Activated CD8-positive, alpha-beta memory T cell treated with anti-CD3 and anti-CD28 coated beads, Interleukin-2, amount 10 ng/mL, durations not matched to agents 7 days and 5 days (primary cell): Measurements from ENCODE around the gene EFEMP2. TPM values are rescaled to one million over a fixed set of nuclear protein-coding genes. Genes with fewer than 3 reads are reported as not detected.

Source experiments
- ATAC-seq: fragments of 150-1000 bp; cut with Tn5 transposase; one replicate; pipeline ENCODE4 v1.10.0; 2021; ENCODE audit warnings: moderate library complexity
- CTCF ChIA-PET: fragments of 350-600 bp; sonication (Branson Sonifier 250); formaldehyde crosslinking; loops from one replicate; lab custom pipeline; 2021; ENCODE audit warnings: antibody characterized with exemption; lab: Charles Lee
- DNase-seq: peaks from one replicate; pipeline ENCODE4 v3.0.0-alpha.2; 2020
- H3K27ac Mint-ChIP-seq: one replicate; pipeline ENCODE4 v1.8.0; 2021; ENCODE audit warnings: mild to moderate bottlenecking, mixed read lengths
- H3K27me3 Mint-ChIP-seq: one replicate; pipeline ENCODE4 v1.8.0; 2021; ENCODE audit warnings: mixed read lengths
- H3K36me3 Mint-ChIP-seq: one replicate; pipeline ENCODE4 v1.8.0; 2021; ENCODE audit warnings: mild to moderate bottlenecking, mixed read lengths
- H3K4me1 Mint-ChIP-seq: one replicate; pipeline ENCODE4 v1.8.0; 2021; ENCODE audit warnings: mixed read lengths
- H3K4me3 Mint-ChIP-seq: one replicate; pipeline ENCODE4 v1.8.0; 2021; ENCODE audit warnings: mild to moderate bottlenecking, moderate library complexity, mixed read lengths
- H3K9me3 Mint-ChIP-seq: one replicate; pipeline ENCODE4 v1.8.0; 2022; ENCODE audit warnings: low read depth, mixed read lengths
- total RNA-seq, 2 experiments: library from RNA; stranded (reverse); gene quantifications; one replicate each; pipeline ENCODE4 v1.2.3, GENCODE V29; 2021

Gene EFEMP2
- total RNA-seq, 2 experiments from 2014 or later, result 7.1 to 13.4 TPM

DNA sequence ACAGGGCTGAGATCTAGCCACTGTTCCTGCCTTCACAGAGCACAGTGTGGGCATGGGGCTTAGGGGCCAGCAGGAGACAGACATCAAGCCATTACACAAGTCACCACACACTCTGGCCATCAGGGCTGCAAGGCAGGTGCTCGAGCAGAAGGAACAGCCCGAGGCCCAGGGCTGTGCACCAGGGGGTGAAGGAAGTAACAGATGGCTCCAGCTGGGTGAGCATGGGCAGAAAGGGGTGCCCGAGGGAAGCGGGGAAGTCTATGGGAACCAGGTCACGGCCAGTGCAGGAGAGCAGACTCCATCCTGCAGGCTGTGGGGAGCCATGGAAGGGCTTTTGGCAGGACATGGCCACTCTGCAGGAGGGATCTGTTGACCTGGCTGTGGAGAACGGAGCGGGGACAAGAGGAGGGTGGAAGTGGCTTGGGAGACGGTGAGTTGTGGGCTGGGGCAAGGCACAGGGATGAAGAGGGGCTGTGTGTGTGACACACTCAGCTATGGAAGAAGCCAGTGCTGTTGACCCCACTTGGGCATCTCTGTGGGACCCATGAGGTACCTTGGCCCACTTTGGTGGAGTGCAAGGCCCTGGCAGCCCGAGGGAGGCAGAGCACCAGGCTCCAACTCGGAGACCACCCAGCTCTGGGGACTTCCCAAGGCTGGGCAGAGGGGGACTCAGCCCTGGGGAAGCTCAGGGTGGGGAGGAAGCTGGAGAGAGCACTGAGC lies 42.7 kb upstream of the EFEMP2 start:
- Mint-ChIP-seq H3K9me3 (no peaks in the 10 kb centered on the region), H3K27ac (no peak overlapping the region), H3K27me3 (no peaks in the 10 kb centered on the region), H3K4me3 (no peak overlapping the region), H3K4me1 (peaks cover 26% of the 10 kb centered on the region), H3K36me3 (peaks cover 11% of the 10 kb centered on the region)
- CTCF ChIA-PET, result interaction anchor here (0.9 kb wide), 1 partner anchor 25 kb away, joined by 3 read pairs; the partner anchor contains the start of gene CCDC85B
- ATAC-seq (no peak), DNase-seq (no peak)

DNA sequence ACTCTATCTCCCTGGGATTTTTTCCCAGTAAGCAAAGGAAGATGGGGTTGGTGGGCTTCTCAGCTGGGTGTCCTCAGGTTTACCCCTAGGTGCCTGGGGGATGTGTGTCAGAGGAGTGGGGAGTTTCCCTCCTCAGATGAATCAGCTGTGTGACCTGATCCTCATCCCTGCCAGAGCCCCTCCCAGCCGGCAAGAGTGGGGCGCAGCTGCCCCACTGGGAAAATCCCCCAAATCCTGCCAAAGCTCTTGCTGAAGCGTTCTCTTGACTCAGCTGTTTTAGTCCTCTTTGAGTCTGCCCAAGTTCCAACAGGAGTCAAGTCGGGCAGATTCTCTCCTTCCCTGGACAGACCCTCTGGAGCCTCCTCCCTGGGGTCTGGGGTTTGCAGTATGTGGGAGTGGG lies 40.2 kb upstream of the EFEMP2 start:
- ATAC-seq, result no peak

DNA sequence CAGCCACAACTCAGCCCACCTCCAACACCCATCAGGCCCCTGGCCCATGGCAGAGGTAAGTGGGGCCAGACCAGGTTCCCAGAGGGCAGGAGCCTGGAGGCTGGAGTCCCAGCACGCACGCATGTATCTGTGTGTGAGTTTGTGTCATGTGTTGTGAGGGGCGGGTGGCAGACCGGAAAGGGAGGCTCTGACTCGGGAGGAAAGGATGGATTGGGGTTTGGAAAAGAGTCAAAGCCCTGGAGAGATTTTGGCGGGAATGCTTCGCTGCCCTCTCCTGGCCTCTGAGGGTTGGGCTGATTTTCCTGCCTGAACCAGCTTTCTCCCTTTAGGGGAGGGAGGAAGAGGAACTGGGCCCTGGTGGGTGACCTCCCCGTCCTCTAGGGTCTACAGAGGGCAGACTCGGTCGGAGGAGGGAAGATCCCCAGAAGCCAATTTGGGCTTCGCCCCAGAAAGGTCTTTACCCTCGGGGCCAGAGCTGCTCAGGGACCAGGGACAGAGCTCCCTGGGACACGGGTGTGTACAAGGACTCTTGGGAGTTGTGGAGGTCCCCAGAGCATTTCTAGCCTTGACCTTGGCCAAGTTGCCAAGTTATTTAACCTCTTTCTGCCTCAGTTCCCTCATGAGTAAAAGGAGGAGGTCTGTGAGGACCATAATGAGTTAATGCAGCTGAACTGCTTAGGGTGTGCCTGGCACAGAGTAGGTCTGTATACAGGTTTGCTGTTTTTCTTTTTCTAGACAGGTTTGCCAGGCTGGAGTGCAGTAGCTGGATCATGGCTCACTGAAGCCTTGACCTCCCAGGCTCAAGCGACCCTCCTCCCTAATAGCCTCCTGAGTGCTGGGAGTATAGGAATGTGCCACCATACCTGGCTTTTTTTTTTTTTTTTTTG lies 39.3 kb upstream of the EFEMP2 start:
- no peak overlapping the region for H3K27ac Mint-ChIP-seq
- H3K27me3 Mint-ChIP-seq, result peaks cover 2% of the 10 kb centered on the region
- H3K9me3 Mint-ChIP-seq, result no peaks in the 10 kb centered on the region
- CTCF ChIA-PET, result interaction anchor here (1.2 to 2.3 kb wide), 6 partner anchors 16 to 52 kb away, joined by 4 to 14 read pairs (median 4); partner anchors contain the start of genes CCDC85B and FIBP
- DNase-seq (no peak), ATAC-seq (no peak)
- H3K4me3 Mint-ChIP-seq, result no peak overlapping the region
- peaks cover 26% of the 10 kb centered on the region for H3K4me1 Mint-ChIP-seq
- H3K36me3 Mint-ChIP-seq, result peaks cover 5% of the 10 kb centered on the region

More for the DNA sequence above, 40.2 kb upstream of the EFEMP2 start:
- H3K27me3 Mint-ChIP-seq, result no peaks in the 10 kb centered on the region
- no peak overlapping the region for H3K27ac Mint-ChIP-seq
- H3K4me3 Mint-ChIP-seq, result no peak overlapping the region
- no peak for DNase-seq
- H3K9me3 Mint-ChIP-seq, result no peaks in the 10 kb centered on the region
- H3K4me1 Mint-ChIP-seq, result peaks cover 31% of the 10 kb centered on the region
- H3K36me3 Mint-ChIP-seq, result peaks cover 9% of the 10 kb centered on the region
- CTCF ChIA-PET, result interaction anchor here (1.2 to 2.1 kb wide), 3 partner anchors 15 to 28 kb away, joined by 4 to 14 read pairs (median 6); partner anchors contain the start of gene CCDC85B

DNA sequence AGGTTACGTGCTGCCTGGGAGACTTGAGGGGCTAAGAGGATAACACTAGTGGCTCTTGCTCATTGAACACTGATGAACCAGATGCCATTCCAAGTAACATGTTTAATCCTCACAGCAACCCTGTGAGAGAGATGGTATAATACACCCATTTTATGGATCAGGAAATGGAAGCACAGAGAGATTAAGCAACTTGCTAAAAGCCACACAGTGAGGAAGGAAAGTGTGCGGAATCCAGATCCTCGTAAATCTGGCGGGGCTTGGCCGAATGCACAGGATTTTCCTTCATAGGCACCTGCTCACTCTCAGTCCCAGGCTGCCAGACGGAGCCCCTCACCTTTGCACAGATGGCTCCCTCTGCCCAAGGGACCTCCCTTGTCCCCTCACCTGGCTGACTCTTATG lies 35.3 kb upstream of the EFEMP2 start:
- H3K9me3 Mint-ChIP-seq, result no peaks in the 10 kb centered on the region
- peaks cover 7% of the 10 kb centered on the region for H3K27me3 Mint-ChIP-seq
- CTCF ChIA-PET, result interaction anchor here (2.7 to 6.7 kb wide), 4 partner anchors 9 to 23 kb away, joined by 8 to 34 read pairs (median 18); partner anchors contain the start of genes CCDC85B and FIBP
- no peak for ATAC-seq
- no peak for DNase-seq
- no peak overlapping the region for H3K4me3 Mint-ChIP-seq
- no peaks in the 10 kb centered on the region for H3K36me3 Mint-ChIP-seq
- H3K27ac Mint-ChIP-seq, result no peak overlapping the region
- H3K4me1 Mint-ChIP-seq, result peaks cover 19% of the 10 kb centered on the region

DNA sequence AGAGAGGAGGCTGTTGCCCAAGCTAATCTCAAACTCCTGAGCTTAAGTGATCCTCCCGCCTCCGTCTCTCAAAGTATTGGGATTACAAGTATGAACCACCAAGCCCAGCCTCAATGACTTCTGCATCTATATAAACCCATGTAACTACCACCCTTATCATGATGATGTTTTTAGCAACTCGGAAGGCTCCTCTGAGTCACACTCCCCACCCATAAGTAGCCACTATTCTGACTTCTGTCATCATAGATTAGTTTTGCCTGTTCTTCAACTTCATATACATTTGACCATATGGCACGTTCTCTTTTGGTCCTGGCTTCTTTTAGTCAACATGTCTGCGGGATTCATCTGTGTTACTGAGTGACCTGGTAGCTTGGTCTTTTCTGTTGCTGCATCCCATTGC lies 34.0 kb upstream of the EFEMP2 start:
- Mint-ChIP-seq H3K9me3 (no peaks in the 10 kb centered on the region), H3K27ac (no peak overlapping the region), H3K36me3 (no peaks in the 10 kb centered on the region), H3K4me3 (no peak overlapping the region), H3K4me1 (peaks cover 30% of the 10 kb centered on the region), H3K27me3 (peaks cover 7% of the 10 kb centered on the region)
- DNase-seq, result no peak
- CTCF ChIA-PET, result interaction anchor here (1.8 to 6.7 kb wide), 4 partner anchors 14 to 30 kb away, joined by 5 to 34 read pairs (median 18); partner anchors contain the start of genes CCDC85B and FIBP
- no peak for ATAC-seq

DNA sequence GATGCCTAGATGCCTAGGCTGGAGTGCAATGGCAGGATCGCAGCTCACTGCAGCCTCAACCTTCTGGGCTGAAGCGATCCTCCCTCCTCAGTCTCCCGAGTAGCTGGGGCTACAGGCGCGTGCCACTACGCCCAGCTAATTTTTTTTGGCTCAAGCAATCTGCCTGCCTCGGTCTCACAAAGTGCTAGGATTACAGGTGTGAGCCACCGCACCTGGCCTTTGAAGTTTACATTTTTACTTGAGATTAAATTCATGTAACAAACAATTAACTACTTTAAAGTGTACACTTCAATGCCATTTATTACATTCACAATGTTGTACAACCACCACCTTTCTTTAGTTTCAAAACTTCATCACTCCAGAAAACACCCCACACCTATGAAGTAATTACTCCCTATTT lies 31.1 kb upstream of the EFEMP2 start:
- Mint-ChIP-seq H3K27ac (no peak overlapping the region), H3K4me3 (no peak overlapping the region), H3K27me3 (peaks cover 7% of the 10 kb centered on the region), H3K36me3 (no peaks in the 10 kb centered on the region), H3K9me3 (no peaks in the 10 kb centered on the region), H3K4me1 (peaks cover 31% of the 10 kb centered on the region)
- no peak for DNase-seq
- CTCF ChIA-PET, result interaction anchor here (0.9 to 26.4 kb wide), 4 partner anchors 9 to 124 kb away, joined by 3 to 710 read pairs (median 100); partner anchors contain the start of genes CCDC85B, CFL1, CTSW and EFEMP2
- no peak for ATAC-seq

DNA sequence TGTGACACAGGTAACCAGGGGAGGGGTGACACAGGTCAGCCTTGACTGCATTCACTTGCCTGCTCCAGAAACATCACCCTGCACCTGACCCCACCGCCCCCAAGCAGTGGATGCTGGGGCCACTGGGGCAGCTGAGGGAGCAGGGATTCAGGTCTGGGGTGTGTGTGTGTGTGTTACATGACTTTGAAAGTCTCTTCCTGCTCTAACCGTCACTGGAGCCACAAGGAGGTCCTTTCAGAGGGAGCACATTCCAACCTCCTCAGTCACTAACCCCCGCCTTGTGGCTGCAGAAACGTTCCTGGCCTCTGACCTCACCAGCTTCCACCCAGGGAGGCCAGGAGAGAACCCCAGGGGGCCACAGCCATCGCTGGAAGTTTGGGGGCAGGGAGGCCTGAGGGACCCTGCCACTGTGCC lies 30.5 kb upstream of the EFEMP2 start:
- no peaks in the 10 kb centered on the region for H3K36me3 Mint-ChIP-seq
- DNase-seq, result no peak
- CTCF ChIA-PET, result interaction anchor here (0.9 to 26.4 kb wide), 5 partner anchors 9 to 123 kb away, joined by 3 to 710 read pairs (median 4); partner anchors contain the start of genes CCDC85B, CFL1, CTSW and EFEMP2
- H3K27me3 Mint-ChIP-seq, result peaks cover 7% of the 10 kb centered on the region
- peaks cover 32% of the 10 kb centered on the region for H3K4me1 Mint-ChIP-seq
- ATAC-seq, result no peak
- H3K9me3 Mint-ChIP-seq, result no peaks in the 10 kb centered on the region
- H3K27ac Mint-ChIP-seq, result no peak overlapping the region
- H3K4me3 Mint-ChIP-seq, result no peak overlapping the region

DNA sequence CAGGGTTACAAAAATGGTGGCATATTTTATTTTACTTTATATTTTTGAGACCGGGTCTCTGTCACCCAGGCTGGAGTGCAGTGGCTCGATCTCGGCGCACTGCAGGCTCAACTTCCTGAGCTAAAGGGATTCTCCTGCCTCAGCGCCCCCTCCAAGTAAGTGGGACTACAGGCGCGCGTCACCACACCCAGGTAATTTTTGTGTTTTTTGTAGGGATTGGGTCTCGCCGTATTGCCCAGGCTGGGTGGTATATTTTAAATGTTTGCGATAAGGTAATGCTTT lies 28.2 kb upstream of the EFEMP2 start:
- H3K4me3 Mint-ChIP-seq, result peak overlapping the region; percentile 55
- H3K36me3 Mint-ChIP-seq, result peaks cover 2% of the 10 kb centered on the region

DNA sequence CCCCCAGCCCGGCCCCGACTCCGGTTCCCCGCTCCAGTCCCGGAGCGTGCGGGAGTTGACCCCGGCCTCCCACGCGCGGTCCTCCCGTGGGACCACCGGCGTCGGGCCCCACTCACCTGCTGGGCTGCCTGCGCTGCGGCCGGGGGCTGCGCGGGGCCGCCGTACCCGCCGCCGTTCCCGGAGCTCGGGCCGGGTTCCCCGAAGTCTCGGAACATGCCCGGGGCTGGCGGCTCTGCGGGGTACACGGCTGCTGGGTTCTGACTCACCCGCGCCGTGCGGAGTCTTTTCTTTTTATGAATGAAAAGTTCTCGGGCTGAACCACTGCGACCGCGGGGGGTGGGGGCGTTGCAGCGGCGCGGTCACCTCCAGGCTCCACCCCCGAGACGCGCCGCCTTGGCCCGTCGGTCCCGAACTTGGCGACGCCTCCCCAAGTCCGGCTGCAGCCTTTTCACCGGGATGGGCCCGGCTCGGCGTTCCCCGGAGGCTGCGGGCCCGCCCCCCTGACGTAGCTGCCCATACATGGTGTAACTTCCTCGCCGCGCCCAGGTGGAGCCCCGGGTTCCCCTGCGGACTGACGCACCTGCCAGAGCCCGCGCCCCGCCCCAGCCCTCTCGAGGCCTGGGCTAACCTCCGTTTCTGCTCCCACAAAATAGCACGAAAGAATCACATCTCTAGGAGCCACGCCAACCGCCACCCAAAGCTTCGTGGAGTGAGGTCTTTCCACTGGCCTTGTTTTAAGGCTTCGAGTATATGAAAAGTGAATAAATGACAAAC lies 27.7 kb upstream of the EFEMP2 start, which contains the start of gene FOSL1:
FOSL1 (minus strand) TSS at position 264 of the 774 bp plus-strand sequence; CDS start at position 215, 49 bp downstream.
- Mint-ChIP-seq H3K9me3 (no peaks in the 10 kb centered on the region), H3K4me1 (peaks cover 56% of the 10 kb centered on the region)
- peak; percentile 84 for ATAC-seq

More for the DNA sequence above, 28.2 kb upstream of the EFEMP2 start:
- CTCF ChIA-PET, result interaction anchor here (1.4 to 26.4 kb wide), 6 partner anchors 8 to 121 kb away, joined by 3 to 710 read pairs (median 8); partner anchors contain the start of genes AP5B1, CCDC85B, CFL1 and CTSW
- no peak for ATAC-seq
- H3K27me3 Mint-ChIP-seq, result peaks cover 3% of the 10 kb centered on the region
- peaks cover 51% of the 10 kb centered on the region for H3K4me1 Mint-ChIP-seq
- peak overlapping the region; percentile 64 for H3K27ac Mint-ChIP-seq
- no peaks in the 10 kb centered on the region for H3K9me3 Mint-ChIP-seq
- DNase-seq, result no peak

DNA sequence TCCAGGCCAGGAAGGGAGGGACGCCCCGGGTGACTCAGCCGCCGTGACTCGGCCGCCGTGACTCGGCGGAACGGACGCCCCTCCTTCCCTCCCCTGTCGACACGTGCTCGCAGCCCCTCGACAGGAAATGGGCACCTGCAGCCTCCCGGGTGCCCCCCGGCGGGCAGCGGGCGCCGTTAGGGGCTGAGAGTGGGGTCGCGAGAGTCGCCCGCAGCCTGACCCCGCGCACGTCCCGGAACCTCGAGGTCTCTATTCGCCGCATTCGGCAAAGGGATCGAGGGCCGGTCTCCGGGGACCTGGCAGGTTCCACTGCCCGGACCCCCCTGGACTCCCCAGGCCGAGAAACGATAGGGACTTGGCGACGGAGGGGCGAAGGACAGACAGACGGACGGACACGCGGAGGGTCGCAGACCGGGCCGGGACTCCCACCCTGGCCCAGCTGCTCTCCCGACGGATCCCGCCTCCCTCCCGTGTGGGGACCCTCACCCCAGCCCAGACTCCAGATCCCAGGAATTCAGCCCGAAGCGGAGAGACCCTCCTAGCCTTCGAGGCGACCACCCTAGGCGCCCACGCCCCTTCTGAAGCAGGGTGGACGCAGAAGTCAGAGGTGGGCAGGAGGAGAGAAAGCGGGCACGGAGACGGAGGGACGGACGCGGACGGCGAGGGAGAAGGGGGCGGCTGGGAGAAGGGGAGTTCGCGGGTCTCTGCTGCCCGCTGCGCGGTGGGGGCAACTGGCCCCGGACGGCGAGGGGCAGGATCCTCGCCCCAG lies 26.9 kb upstream of the EFEMP2 start:
- Mint-ChIP-seq H3K27ac (peak overlapping the region; percentile 70), H3K36me3 (peaks cover 4% of the 10 kb centered on the region), H3K27me3 (peaks cover 3% of the 10 kb centered on the region), H3K4me1 (peaks cover 60% of the 10 kb centered on the region), H3K9me3 (no peaks in the 10 kb centered on the region), H3K4me3 (peak overlapping the region; percentile 72)
- ATAC-seq (peak; percentile 47), DNase-seq (peak; percentile 83)
- CTCF ChIA-PET, result interaction anchor here (1.4 to 26.4 kb wide), 6 partner anchors 10 to 188 kb away, joined by 3 to 710 read pairs (median 7); partner anchors contain the start of genes CCDC85B, CFL1, CTSW and EFEMP2

More for the DNA sequence above, 27.7 kb upstream of the EFEMP2 start, which contains the start of gene FOSL1:
- H3K27me3 Mint-ChIP-seq, result peaks cover 3% of the 10 kb centered on the region
- DNase-seq, result peak; percentile 93
- H3K27ac Mint-ChIP-seq, result peak within 1 kb of the TSS; percentile 70
- peaks cover 2% of the 10 kb centered on the region for H3K36me3 Mint-ChIP-seq
- CTCF ChIA-PET, result interaction anchor here (1.4 to 26.4 kb wide), 6 partner anchors 9 to 122 kb away, joined by 3 to 710 read pairs (median 8); partner anchors contain the start of genes AP5B1, CCDC85B, CFL1 and CTSW
- peak within 1 kb of the TSS; percentile 72 for H3K4me3 Mint-ChIP-seq

DNA sequence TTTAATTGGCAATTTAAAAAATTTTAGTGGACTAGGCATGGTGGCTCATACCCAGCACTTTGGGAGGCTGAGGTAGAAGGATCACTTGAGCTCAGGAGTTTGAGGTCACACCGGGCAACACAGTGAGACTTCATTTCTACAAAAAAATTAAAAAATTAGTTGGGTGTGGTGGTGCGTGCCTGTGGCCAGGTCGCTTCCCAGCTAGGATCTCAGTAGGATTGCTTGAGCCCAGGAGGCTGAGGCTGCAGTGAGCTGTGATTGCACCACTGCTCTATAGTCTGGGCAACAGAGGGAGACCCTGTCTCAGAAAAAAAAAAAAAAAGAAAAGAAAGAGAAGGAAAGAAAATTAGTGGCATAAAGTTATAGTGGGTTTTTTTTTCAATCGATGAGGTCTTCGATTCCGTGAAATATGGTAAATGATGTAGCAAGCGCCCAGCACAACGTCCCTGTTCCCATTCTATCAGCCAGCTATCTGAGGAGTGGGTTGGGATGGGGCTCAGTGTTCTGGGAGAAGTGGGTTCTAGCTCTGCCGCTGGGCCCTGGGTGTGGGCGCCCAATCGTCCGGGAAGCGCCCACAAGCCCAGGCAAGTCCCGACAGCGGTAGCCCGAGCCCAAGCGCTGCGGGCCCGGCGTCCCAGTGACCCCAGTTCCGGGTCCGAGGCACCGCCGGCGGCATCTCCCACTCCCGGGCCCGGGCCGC lies 26.2 kb upstream of the EFEMP2 start:
- peaks cover 67% of the 10 kb centered on the region for H3K4me1 Mint-ChIP-seq
- CTCF ChIA-PET, result interaction anchor here (0.7 to 26.4 kb wide), 8 partner anchors 11 to 187 kb away, joined by 3 to 710 read pairs (median 4); partner anchors contain the start of genes CCDC85B, CFL1, CTSW and EFEMP2
- H3K4me3 Mint-ChIP-seq, result peak overlapping the region; percentile 73
- peaks cover under 1% of the 10 kb centered on the region for H3K27me3 Mint-ChIP-seq
- no peaks in the 10 kb centered on the region for H3K9me3 Mint-ChIP-seq
- peak overlapping the region; percentile 81 for H3K27ac Mint-ChIP-seq
- peaks cover 4% of the 10 kb centered on the region for H3K36me3 Mint-ChIP-seq
- ATAC-seq, result no peak
- DNase-seq, result no peak
